GM19328 (cell line): ENCODE measurements around the gene ULBP1.
"Not testable (repeated sequence)": the region's sequence is repeated elsewhere in the genome, so short reads cannot be mapped to it uniquely, and the experiment has no call there.

Experiments
- ATAC-seq: cut with Tn5 transposase; IDR thresholded peaks from one replicate; pipeline ENCODE4 v1.9.1; 2021; ENCODE audit warnings: mild to moderate bottlenecking, moderate library complexity; ENCODE audit not compliant: unreplicated experiment

ULBP1 gene

GRCh38 chr6:149933036-149933435 lies 30.7 kb upstream of the ULBP1 start:
- no peak for ATAC-seq

- ATAC-seq, result no peak
Observed at GRCh38 chr6:149933461-149933860, 30.3 kb upstream of the ULBP1 start.

- no peak for ATAC-seq
Observed at GRCh38 chr6:149934249-149935156, 29.2 kb upstream of the ULBP1 start.

DNA sequence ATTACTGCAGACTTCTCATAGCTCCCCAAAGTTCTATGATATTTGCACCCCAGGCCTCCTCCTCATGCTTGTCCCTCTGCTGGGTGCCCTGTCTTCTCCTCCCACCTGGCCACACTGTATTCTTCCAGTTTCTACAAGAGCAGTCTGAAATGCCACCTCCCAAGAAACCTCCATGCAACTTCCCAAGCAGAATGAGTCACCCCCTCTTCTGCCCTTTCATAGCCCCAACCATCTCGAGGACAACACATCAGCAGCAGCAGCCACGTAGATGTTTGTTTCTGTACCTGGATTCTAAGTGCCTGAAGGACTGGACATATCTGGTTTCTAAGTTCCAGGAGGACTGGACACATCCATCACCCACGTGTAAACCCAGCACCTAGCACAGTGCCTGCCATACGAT lies 28.5 kb upstream of the ULBP1 start:
- ATAC-seq, result no peak

DNA sequence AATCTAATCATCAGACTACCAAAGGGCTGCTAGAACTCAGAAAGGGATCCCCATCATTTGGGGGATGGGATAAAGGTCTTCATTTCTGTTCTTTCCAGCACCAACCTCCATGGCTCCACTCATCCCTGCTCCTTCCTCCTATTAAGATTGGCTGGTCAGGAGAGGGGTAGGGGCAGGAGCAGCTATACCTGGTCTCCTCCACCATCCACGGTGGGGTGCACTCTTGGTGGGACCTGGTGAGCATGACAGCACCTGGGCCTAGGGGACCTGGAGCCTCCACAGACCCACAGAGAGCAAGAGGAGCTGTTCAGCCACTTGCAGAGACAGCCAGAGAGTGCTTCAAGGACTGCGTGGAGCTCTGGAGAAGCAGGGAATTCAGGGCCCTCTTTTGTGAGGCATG lies 28.1 kb upstream of the ULBP1 start:
- no peak for ATAC-seq

DNA sequence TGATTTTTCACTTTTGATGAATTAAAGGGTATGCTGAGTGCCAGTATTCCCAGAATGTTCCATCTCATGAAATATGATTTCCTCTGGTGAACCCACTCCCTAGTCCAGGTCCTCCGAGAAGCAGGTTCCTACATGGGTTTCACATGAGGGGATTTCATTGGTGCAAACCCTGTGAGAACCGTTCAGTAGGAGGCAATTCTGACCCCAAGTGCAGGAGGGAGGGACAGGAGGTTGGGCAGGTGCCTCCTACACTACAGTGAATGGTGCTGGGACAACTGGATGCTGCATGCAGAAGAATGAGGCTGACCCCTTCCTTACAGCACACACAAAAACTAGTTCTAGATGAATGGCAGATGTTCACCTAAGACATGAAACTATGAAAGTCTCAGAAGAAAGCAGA lies 27.0 kb upstream of the ULBP1 start:
- ATAC-seq, result no peak

GRCh38 chr6:149938013-149938570 lies 25.7 kb upstream of the ULBP1 start:
- not testable (repeated sequence) for ATAC-seq

DNA sequence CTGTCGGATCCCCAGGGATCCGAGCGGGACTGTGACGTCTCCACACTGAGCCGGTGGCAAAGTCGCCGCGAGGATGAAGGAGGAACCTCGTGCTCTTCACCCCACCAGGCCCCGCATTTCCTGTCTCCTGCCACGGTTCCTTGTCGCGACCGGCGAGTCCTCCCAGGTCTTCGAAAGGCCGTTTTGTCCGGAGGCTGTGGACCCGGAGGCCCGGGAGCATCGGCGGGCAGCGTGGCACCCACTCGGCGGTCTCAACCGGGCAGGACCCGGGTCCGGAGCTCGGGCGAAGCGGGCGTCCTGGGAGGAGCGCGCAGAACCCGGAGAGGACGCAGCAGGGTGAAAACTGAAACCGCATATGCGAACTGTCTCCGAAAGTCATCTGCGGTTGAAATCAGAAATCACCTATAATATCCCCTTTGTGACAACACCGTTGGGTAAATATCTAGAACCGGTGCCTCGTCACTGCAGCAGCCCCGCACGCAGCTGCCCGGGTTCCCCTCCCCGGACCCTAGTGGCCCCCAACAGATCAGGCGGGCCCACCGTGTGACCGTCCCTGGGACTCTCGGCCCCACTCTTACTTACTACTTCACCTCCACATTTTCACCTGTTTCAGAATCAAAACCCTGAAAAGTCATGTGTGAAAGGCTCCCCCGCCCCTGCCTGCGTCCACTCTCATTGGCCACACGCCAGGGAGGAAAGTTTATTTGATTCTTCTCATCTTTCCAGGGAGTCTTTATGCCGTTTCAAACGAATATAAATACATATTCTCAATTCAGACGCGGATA lies 25.0 kb upstream of the ULBP1 start:
- ATAC-seq, result no peak

- ATAC-seq, result no peak
Observed at GRCh38 chr6:149939356-149939648, 24.4 kb upstream of the ULBP1 start.

GRCh38 chr6:149939909-149940671 lies 23.7 kb upstream of the ULBP1 start:
- no peak for ATAC-seq

GRCh38 chr6:149940672-149940982 lies 23.1 kb upstream of the ULBP1 start:
- ATAC-seq, result no peak

DNA sequence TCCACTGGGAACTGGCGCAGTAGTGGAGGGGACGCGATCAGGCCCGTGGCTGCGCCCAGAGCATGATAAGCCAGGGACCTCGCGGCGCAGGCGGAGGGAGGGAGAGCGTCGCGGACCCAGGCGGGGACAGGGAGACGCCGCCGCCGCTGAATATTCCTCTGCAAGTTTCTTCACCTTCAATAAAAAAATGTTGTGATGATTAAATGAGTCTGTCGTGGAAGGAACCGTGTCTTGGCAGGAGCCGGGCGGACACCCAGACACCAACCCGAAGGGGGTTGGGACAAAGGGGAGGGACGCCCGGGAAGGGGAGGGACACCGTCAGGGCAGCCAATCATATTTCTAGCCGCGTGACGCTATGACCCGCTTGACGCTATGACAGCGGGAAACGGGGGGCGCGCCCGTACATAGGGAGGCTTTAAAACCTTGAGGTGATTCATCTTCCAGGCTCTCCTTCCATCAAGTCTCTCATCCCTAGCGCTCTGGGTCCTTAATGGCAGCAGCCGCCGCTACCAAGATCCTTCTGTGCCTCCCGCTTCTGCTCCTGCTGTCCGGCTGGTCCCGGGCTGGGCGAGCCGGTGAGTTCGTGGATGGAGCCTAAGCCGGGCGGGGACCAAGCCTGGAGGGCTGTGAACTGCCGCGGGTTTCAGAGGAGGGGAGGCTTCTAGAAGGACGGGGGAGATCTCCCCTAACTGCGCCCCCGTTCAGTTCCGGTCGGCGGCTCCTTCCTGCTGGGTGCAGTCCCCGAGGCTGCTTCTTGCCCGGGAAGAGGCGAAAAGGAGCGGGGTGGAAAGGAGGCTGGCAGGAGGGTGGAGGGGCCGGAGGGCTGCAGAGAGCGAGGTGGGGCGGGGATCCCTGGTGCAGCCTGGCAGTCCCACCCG lies 21.9 kb upstream of the ULBP1 start, which contains the start of gene ULBP2:
ULBP2 (plus strand) TSS at position 432 of the 878 bp plus-strand sequence; CDS start at position 491, 59 bp downstream.
- ATAC-seq, result no peak

DNA sequence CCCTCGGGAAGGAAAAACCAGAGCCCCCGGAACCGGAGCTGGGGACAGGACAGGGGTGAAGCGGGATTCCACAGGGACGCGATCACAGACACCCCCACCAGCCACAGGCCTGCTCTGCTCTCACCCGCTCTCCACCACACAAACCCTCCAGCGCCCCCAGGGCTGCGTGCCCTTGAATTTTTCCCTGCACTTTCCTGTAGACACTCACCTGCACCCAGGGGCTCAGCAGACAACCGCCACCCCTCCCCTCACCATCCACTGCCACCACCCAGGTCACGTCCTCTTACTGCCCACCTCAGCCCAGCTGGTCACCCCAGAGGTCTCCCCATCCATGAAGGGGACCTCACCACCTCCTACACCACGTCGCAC lies 21.3 kb upstream of the ULBP1 start:
- no peak for ATAC-seq

DNA sequence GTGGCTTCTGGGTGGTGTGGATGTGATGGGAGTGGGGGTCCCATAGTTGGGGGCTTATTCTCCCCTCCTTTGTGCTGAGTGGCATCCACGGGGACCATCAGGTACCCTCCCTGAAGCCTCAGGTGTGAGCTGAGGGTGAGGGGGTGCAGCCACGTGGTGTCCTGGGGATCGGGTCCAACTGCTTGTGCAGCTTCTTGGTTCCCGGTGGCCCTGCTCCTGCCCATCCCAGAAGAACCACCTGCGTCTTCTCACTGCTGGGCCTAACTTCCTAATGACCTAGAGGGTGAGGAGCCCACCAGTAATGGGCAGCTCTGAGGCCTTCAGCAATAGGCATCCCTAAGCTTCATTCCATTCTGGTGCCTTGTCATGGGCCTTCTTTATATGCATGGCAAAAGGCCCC lies 20.4 kb upstream of the ULBP1 start:
- ATAC-seq, result not testable (repeated sequence)

DNA sequence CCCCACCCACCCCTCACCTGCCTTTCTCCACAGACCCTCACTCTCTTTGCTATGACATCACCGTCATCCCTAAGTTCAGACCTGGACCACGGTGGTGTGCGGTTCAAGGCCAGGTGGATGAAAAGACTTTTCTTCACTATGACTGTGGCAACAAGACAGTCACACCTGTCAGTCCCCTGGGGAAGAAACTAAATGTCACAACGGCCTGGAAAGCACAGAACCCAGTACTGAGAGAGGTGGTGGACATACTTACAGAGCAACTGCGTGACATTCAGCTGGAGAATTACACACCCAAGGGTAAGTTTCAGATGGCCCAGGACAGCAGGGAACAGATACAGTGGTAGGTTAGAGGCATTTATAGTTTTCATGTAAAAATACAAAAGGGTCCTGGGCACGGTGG lies 18.5 kb upstream of the ULBP1 start:
- not testable (repeated sequence) for ATAC-seq

DNA sequence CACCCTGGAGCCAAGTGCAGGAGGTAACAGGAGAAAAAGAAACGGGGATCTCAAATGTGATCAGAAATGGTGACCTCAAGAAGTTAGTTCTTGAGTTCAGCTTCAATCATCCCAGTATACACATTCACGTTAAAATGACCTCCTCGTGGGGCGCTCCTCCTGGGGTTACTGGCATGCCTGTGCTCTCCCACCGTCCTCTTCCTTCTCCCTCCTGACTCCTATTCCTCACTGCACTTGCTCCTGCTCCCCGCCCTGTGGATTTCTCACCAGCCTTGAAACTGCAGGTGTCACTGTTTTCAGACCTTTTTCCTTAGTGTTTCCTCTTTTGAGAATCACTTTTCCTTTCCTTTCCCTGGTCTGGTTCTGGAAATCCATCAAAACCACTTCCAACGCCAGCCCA lies 17.1 kb upstream of the ULBP1 start:
- not testable (repeated sequence) for ATAC-seq

DNA sequence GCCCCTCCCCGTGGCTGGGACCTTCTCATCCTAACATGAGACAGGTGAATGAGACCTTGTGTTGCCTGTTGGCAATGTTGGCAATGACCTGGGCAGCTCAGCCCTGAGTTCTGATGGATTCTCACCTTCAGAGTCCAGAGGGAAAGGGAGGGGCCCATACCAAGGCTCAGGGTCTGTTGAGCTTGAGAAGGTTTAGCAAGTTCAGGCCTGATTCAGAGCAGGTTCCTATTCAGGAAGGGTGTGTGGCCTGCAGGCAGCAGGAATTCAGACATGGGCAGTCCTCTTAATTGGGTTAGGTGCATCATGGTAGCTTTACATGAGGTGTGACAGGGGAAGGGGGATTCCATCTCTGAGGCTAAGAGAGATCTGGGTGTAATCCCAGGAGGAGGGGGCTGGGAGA lies 16.2 kb upstream of the ULBP1 start:
- not testable (repeated sequence) for ATAC-seq

DNA sequence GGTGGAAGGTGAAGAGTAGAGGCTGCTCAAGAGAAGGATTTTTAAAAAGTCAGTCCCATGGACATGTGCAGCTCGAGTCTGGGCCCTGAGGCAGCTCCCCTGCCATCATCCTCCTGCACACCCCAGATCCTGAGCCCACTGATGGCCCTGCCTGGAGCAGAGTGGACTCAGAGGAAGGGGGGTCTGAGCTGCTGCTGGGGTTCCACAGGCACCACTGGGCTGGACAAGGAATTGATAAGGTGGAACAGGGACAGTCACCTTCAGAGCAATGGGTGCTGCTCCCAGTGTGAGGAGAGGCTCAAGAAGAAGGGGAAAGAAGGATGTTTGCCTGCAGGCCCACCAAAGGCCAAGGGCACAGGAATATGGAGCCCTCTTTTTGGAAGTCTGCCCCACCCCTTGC lies 15.7 kb upstream of the ULBP1 start:
- no peak for ATAC-seq

DNA sequence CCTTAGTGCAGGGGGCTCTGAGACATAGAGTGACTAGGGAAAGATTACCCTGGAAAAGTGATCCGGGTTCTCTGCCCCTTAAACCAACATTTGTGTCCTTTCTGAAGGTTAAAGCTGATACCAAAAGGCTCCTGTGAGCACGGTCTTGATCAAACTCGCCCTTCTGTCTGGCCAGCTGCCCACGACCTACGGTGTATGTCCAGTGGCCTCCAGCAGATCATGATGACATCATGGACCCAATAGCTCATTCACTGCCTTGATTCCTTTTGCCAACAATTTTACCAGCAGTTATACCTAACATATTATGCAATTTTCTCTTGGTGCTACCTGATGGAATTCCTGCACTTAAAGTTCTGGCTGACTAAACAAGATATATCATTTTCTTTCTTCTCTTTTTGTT lies 15.1 kb upstream of the ULBP1 start:
- no peak for ATAC-seq

GRCh38 chr6:149950423-149950822 lies 13.3 kb upstream of the ULBP1 start:
- no peak for ATAC-seq
